Muscle of leg (tissue), 11 donors: ENCODE data around the gene LARGE1. TPM values are rescaled to one million over a fixed set of nuclear protein-coding genes. Genes with fewer than 3 reads are reported as not detected.
A peak's percentile ranks its signal among the peaks of the same experiment; 100 is the strongest.

ENCODE experiments used
- DNase-seq: peaks from one replicate; pipeline ENCODE4 v3.0.0; 2013
- H3K27ac ChIP-seq: one replicate; pipeline ENCODE4 v1.5.1; 2013; ENCODE audit warnings: mild to moderate bottlenecking, low read length, control low read depth
- H3K27me3 ChIP-seq: one replicate; pipeline ENCODE4 v1.6.1; 2013; ENCODE audit warnings: low read length; ENCODE audit not compliant: control insufficient read depth, insufficient read depth
- H3K36me3 ChIP-seq: one replicate; pipeline ENCODE4 v1.6.1; 2013; ENCODE audit warnings: low read length; ENCODE audit not compliant: control insufficient read depth, insufficient read depth
- H3K4me1 ChIP-seq: one replicate; pipeline ENCODE4 v1.6.1; 2013; ENCODE audit warnings: low read length; ENCODE audit not compliant: control insufficient read depth, insufficient read depth
- H3K4me3 ChIP-seq: one replicate; pipeline ENCODE4 v1.5.1; 2013; ENCODE audit warnings: low read length, control low read depth
- H3K9me3 ChIP-seq: replicated peaks from 2 replicates; pipeline ENCODE4 v1.6.1; 2013; ENCODE audit warnings: low read depth, low read length; ENCODE audit not compliant: control insufficient read depth
- WGBS: methylation state at CpG from one replicate; pipeline ENCODE4 v1.1.5; 2013; ENCODE audit warnings: missing lambda C conversion rate; ENCODE audit not compliant: insufficient coverage; 5-methylcytosine and 5-hydroxymethylcytosine counted together
- polyA plus RNA-seq, 8 donors: library from polyadenylated mRNA; unstranded; fragments of 120-200 nt; gene quantifications; one replicate each; pipeline versions ENCODE4 v1.2.1 to v1.2.3, GENCODE V29; 2013; ENCODE audit warnings: inconsistent platforms in 1 of 8, low replicate concordance in 1 of 8; ENCODE audit not compliant: insufficient read length in 8 of 8, insufficient read depth in 1 of 8
- total RNA-seq: library from RNA; stranded (reverse); fragments of 120-200 nt; gene quantifications from one replicate; pipeline ENCODE4 v1.2.4, GENCODE V29; 2013

Gene LARGE1
- total and polyA plus RNA-seq, 9 donors: 7.7 to 14.6 (median 10.4) TPM

DNA sequence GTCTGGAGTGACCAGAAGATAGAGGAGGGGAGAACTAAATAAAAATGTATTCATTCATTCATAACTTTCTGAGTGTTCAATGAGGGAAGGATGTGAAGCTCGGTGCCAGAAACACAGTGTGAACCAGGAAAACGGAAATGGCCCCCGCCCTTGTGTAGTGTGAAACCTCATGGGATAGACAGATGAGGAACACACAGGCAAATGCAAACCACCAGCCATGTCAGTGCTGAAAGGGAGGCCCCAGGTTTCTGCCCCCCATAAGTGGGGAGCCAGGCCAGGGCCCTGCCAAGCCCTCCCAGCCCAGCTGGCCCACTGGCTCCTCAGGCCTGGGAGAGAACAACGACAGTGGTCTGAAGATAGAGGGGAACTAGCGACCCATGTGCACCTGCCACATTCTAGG, 30.5 kb downstream of the LARGE1 start:
- H3K9me3 ChIP-seq: no peaks in the 10 kb centered on the region
- H3K4me1 ChIP-seq: peaks cover 6% of the 10 kb centered on the region
- H3K27ac ChIP-seq: no peak overlapping the region
- H3K4me3 ChIP-seq: no peak overlapping the region
- DNase-seq: peak; percentile 23
- 61% methylated on average over 3 of the region's 5 CpGs for WGBS
- H3K27me3 ChIP-seq: no peaks in the 10 kb centered on the region
- no peaks in the 10 kb centered on the region for H3K36me3 ChIP-seq

DNA sequence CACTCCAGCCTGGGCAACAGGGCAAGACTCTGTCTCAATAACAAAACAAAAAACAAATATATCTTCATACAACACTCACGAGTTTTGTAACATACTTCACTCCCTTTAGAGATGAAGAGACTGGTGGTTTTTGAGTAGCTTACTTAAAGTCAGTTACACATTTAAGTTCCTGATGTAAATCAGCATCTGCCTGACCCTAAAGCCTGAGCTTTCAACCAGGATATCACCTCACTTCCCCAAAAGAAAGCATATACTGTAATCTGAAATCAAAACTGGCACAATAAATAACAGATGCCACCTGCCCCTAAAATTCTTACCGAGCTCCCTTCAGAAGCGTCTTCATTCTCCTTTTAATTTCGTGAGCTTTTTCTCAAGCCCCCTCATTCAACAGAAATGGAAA, 31.5 kb downstream of the LARGE1 start:
- Histone ChIP-seq H3K9me3 (no peaks in the 10 kb centered on the region), H3K27ac (no peak overlapping the region), H3K4me1 (peaks cover 15% of the 10 kb centered on the region), H3K36me3 (no peaks in the 10 kb centered on the region), H3K27me3 (no peaks in the 10 kb centered on the region), H3K4me3 (no peak overlapping the region)
- DNase-seq: no peak
- no CpG with 5 or more reads among the region's 4 CpGs for WGBS

DNA sequence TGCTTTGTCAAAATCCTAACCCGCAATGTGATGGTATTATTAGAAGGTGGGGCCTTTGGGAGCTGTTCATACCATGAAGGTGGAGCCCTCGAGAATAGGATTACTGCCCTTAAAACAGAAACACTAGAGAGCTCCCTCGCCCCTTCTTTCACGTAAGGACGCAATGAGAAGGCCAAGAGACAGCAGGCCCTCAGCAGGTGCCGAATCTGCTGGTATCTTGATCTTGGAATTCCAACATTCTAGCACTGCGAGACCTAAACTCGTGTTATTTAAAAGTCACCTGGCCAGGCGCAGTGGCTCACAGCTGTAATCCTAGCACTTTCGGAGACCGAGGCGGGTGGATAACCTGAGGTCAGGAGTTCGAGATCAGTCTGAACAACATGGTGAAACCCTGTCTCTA, 33.1 kb downstream of the LARGE1 start:
- no peaks in the 10 kb centered on the region for H3K9me3 ChIP-seq
- no peak for DNase-seq
- WGBS: 93% methylated on average over 8 of the region's 13 CpGs
- no peaks in the 10 kb centered on the region for H3K36me3 ChIP-seq
- H3K27me3 ChIP-seq: no peaks in the 10 kb centered on the region
- no peak overlapping the region for H3K27ac ChIP-seq
- no peak overlapping the region for H3K4me3 ChIP-seq
- peaks cover 15% of the 10 kb centered on the region for H3K4me1 ChIP-seq

DNA sequence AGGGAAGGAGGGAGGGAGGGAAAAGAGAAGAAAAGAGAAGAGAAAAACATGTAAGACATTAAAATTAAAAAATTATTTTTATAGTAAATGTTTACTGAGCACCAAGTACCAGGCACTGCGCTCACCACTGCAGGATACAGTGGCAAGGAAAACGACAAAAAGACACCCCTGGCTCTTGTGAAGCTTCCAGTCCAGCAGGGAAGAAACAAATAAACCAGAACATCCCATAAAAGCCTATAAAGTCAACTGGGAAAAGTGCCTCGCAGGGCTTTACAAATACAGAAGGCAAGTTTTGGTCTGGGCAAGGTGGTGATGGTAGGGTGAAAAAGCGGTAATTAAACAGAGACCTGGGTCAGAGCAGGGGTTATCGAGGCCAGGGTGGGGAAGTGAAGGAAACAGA, 33.6 kb downstream of the LARGE1 start:
- 73% methylated on average over 3 of the region's 5 CpGs for WGBS
- no peaks in the 10 kb centered on the region for H3K9me3 ChIP-seq
- H3K4me1 ChIP-seq: peaks cover 15% of the 10 kb centered on the region

DNA sequence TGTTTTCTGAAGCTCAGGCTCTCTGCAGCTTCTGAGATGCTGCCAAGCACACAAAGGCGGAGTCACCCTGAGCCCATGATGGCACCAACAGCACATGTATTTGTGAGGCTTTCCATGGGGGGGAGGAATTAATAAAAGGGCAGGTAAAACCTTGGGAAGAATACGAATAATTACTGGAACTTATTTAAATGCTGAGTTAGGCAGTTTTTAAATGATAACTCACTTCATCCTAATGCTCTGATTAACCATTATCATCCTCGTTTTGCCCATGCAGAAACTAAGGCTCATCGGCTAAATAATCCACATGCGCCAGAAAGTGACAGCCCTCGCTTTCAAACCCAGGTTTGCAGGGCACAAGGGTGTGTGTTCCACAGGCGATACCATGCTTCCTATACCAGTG, 35.4 kb downstream of the LARGE1 start:
- peaks cover 13% of the 10 kb centered on the region for H3K4me1 ChIP-seq
- no peak overlapping the region for H3K27ac ChIP-seq
- no peaks in the 10 kb centered on the region for H3K36me3 ChIP-seq
- DNase-seq: no peak
- H3K9me3 ChIP-seq: no peaks in the 10 kb centered on the region
- H3K27me3 ChIP-seq: no peaks in the 10 kb centered on the region
- H3K4me3 ChIP-seq: no peak overlapping the region
- WGBS: 95% methylated on average over 5 of the region's 7 CpGs

More for the DNA sequence above, 33.6 kb downstream of the LARGE1 start:
- DNase-seq: no peak
- Histone ChIP-seq H3K36me3 (no peaks in the 10 kb centered on the region), H3K27me3 (no peaks in the 10 kb centered on the region), H3K4me3 (no peak overlapping the region), H3K27ac (no peak overlapping the region)

DNA sequence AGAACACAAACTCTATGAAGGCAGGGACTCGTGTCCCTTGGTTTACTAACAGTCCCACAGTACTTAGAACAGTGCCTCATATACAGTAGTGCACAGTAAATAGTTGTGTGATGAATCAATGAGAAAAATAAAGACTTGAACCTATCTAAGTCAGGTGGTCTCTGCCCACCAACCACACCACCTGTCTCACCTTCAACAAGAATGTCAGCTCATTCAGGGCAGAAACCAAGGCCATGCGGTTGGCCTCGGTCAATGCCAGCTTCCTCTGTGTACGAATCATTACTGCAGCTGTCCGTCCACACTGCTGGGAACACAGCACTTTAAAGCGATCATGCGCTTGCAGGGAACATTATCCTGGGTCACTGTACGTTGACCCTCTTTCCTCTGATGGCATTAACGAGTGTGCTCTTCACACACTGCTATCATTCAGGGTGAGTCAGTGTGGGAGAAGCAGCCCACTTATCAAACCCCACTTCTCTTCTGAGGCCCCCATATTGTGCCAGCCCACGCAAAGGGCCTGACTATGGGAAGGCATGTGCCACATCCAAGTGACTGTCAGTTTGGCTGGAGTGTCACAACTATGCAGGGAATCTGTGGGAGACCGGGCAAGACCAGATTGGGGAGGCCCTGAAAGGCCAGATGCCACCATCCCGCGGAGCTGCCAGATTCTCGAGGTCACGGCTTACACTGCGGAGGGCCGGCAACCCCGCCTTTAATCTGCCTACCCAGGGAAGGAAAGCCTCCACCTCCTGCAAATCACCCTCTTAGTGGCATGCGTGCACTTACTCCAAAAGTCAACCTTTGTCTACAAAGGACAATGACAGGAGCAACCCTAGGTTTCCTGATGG, 36.1 kb downstream of the LARGE1 start:
- no peaks in the 10 kb centered on the region for H3K27me3 ChIP-seq
- 91% methylated on average over 12 of the region's 19 CpGs for WGBS
- no peak for DNase-seq
- H3K9me3 ChIP-seq: no peaks in the 10 kb centered on the region
- no peak overlapping the region for H3K27ac ChIP-seq
- no peak overlapping the region for H3K4me3 ChIP-seq
- no peaks in the 10 kb centered on the region for H3K36me3 ChIP-seq
- peaks cover 9% of the 10 kb centered on the region for H3K4me1 ChIP-seq

DNA sequence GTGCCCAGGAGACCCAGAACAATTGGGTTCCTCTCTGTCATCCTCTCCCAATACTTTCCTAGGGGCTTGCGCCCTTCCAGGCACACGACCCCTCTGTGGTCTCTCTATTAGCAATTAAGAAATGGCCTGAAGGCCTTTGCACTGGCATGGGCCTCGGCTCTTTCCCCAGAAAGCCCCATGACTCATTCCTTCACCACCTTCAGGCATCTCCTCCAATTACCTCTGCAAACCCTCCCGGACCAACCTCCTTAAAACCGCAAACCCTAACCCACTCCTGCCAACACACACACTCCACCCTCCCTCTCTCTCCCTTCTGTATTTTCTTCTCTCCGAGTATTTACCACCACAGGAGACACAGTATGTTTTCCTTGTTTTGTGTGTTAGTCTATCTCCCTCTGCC, 36.7 kb downstream of the LARGE1 start:
- H3K27me3 ChIP-seq: no peaks in the 10 kb centered on the region
- H3K9me3 ChIP-seq: no peaks in the 10 kb centered on the region
- 75% methylated on average over 4 of the region's 6 CpGs for WGBS
- H3K36me3 ChIP-seq: no peaks in the 10 kb centered on the region
- no peak for DNase-seq
- peaks cover 9% of the 10 kb centered on the region for H3K4me1 ChIP-seq
- H3K4me3 ChIP-seq: no peak overlapping the region
- H3K27ac ChIP-seq: no peak overlapping the region

DNA sequence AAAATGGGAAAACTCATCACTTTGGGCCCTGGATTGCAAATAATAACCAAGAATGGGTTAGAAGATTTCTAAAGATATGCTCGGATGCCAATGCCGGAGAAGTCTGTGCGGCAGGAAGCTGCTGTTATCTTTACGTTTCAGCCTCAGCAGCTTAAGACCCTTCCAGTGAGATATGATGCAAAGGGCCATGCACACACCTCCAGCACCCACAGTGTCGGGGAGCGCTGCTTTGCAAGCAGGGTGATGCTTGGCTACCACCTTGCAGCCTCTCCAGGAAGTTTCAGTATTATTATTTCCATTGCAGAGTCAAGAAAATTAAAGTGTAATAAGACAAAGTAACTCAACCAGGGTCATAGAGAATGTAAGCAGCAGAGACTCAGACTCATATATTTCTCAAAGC, 37.3 kb downstream of the LARGE1 start:
- 71% methylated on average over 4 of the region's 6 CpGs for WGBS
- Histone ChIP-seq H3K4me3 (no peak overlapping the region), H3K36me3 (no peaks in the 10 kb centered on the region), H3K27ac (no peak overlapping the region), H3K9me3 (no peaks in the 10 kb centered on the region), H3K27me3 (no peaks in the 10 kb centered on the region), H3K4me1 (peaks cover 9% of the 10 kb centered on the region)
- DNase-seq: no peak

DNA sequence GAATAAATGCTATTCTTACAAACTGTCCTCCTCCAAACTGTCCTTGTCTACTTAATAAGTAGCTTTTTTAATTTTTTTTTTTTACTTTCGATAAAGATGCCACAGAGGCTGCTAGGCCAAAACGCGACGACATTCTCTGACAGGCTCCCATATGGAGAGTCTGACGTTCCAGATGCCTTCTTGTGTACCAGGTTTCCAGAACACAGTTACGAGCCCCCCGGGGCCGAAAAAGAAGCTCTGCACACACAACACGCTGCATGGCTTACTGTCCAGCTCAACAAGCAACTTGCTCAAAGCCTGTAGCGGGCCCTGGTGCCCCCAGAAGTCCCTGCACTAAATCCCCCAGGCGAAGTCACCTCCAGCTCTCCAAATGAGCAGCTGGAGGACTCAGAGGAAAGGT, 39.3 kb downstream of the LARGE1 start:
- Histone ChIP-seq H3K27me3 (no peaks in the 10 kb centered on the region), H3K36me3 (no peaks in the 10 kb centered on the region), H3K27ac (no peak overlapping the region), H3K4me1 (peaks cover 10% of the 10 kb centered on the region), H3K4me3 (no peak overlapping the region), H3K9me3 (no peaks in the 10 kb centered on the region)
- DNase-seq: no peak
- 44% methylated on average over 5 of the region's 11 CpGs for WGBS

DNA sequence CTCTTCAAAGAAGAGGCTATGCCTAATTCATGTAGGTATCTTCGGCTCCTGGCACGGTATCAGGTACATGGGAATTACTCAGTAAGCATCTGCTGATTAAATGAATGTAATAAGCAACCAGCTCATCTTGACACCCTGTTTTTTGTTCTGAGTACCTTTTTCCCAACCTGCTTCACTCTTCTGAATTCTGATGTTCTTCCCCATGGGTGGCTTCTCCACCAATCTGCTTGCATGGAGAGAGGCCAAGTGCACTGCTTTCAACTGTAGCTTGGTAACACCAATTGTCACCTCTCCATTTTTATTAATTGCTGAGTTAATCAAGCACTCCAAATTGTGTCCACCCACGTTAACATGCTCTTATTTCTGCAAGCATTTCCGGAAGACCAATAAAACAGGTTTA, 40.5 kb downstream of the LARGE1 start:
- no peak overlapping the region for H3K27ac ChIP-seq

More for the DNA sequence above, 40.5 kb downstream of the LARGE1 start:
- Histone ChIP-seq H3K9me3 (no peaks in the 10 kb centered on the region), H3K27me3 (no peaks in the 10 kb centered on the region), H3K4me1 (peaks cover 19% of the 10 kb centered on the region), H3K4me3 (no peak overlapping the region), H3K36me3 (no peaks in the 10 kb centered on the region)
- no peak for DNase-seq
- WGBS: 100% methylated on average over 2 of the region's 4 CpGs
